HG02938 (cell line): ENCODE data around the gene CSTF1.

Experiments used
- ATAC-seq: cut with Tn5 transposase; IDR thresholded peaks from one replicate; pipeline ENCODE4 v1.9.1; 2021; ENCODE audit warnings: mild to moderate bottlenecking, moderate library complexity; ENCODE audit not compliant: unreplicated experiment

CSTF1 gene

DNA sequence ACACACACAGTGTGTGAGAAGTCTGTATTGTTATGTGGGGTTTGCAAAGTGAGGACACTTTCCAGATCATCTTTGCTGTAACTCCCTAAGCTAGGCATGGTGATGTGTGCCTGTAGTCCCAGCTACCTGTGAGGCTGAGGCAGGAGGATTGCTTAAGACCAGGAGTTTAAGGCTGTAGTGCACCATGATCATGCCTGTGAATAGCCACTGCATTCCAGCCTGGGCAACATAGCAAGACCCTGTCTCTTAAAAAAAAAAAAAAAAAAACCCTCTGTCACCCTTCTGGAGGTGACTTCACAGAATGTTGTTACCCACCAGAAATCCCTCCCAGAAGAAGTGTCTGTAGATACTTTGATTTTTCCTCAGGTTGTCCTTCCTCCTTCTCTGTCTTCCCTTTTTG lies 34.5 kb downstream of the CSTF1 start:
- ATAC-seq, result no peak

DNA sequence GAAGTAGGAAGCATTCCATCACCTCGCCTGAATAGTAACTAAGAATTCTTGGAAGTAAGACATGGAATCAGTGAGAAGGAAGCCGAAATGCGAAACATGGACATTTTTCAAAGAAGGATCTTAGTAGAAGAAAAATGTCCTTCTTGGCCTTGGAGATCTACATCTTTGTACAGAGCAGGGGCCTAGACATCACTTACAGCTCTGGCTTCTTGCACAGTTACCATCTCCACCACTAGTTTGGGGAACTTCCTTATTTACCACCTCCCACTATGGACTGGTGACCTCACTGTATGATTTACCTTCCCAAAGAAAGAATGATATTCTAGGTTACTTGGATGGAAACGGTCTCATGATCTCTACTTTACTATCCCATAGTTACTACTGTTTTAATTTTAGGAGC lies 35.4 kb downstream of the CSTF1 start:
- ATAC-seq, result no peak

- no peak for ATAC-seq
Measured at GRCh38 chr20:56428410-56428809, 36.0 kb downstream of the CSTF1 start.

GRCh38 chr20:56428881-56429280 lies 36.4 kb downstream of the CSTF1 start:
- ATAC-seq, result no peak

GRCh38 chr20:56429502-56429901 lies 37.1 kb downstream of the CSTF1 start:
- no peak for ATAC-seq

DNA sequence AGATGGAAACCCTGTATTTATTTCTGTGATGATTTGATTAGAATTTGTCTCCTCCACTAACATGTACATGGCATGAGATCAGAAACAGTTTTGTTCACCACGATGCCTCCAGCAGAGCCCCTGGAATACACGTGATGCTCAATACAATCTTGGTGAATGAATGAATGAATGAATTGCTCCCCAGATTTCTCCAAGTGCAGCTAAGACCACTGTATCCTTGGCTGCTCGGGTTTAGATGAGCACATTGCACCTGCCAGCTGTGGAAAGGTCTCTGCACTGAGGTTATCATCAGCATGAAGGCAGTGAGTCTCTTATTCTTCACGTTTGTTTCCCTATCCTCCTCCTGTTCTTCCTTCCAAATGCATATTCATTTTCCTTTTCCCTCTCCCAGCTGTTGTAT lies 37.5 kb downstream of the CSTF1 start:
- ATAC-seq, result no peak

GRCh38 chr20:56430461-56430860 lies 38.0 kb downstream of the CSTF1 start:
- no peak for ATAC-seq

DNA sequence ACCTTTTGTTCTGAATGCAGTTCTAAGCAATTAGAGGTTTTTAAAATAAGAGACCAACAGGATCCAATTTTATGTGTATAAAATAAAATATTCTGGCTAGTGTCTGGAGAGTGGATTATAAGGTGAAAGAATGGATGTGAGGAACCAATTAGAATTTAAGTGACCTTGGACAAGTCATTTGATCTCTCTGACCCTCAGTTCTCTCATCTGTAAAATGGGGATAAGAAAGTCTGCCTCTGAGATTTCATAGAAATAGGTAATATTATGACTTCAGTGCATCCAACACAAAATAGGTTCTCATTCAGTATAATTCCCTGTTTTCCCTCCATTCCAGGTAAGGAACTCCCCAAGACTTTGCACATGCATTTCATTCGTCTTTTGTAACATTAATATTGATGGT lies 38.5 kb downstream of the CSTF1 start:
- ATAC-seq, result no peak

DNA sequence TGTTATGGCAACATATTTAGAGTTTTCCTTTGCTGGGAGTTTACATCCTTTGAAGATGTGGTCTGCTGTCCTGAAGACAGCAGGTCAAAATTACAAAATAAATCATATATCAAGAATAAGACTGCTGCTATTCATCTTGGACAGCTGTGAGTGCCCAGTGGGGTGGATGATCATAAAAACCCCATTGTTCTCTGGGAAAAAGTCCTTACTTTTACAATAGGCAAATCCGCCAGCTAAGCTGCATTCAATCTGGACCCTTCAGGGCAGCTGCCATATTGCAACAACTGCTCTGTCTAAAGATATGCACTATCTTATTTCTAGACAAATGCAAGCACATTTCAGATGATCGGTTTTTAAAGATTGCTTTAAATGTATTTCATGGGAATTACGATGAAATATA lies 39.0 kb downstream of the CSTF1 start:
- ATAC-seq, result no peak

DNA sequence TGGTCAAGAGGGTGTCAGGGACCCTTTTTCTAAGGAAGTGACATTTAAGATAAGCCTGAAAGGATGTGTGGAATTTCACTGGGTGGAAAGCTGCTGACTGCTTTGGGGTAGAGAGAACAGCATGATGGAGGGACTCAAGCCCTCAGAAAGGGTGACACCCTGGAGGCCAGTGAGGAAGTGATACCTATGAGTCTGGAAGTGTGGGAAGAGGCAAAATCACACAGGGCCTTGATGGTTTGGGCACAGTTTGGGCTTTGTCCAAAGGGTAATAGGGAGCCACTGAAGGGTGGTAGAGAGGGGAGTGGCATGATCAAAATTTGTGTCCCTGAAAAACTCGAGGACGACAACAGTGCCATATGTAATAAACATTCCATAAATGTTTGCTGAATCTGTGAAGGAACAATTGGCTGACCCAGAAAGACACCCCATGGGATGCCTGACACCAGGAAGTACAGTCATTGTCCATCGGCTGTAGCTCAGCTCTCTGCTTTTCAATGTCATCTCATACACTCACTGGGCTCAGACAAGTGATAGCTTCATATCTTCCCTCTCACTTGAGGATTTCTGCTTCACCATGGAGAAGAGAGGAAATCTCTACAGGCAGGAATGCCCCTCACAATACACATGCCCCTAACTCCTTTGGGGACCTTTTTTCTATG lies 40.9 kb downstream of the CSTF1 start:
- ATAC-seq, result no peak

GRCh38 chr20:56433880-56434255 lies 41.4 kb downstream of the CSTF1 start:
- no peak for ATAC-seq

GRCh38 chr20:56437196-56437960 lies 44.9 kb downstream of the CSTF1 start:
- ATAC-seq, result no peak

DNA sequence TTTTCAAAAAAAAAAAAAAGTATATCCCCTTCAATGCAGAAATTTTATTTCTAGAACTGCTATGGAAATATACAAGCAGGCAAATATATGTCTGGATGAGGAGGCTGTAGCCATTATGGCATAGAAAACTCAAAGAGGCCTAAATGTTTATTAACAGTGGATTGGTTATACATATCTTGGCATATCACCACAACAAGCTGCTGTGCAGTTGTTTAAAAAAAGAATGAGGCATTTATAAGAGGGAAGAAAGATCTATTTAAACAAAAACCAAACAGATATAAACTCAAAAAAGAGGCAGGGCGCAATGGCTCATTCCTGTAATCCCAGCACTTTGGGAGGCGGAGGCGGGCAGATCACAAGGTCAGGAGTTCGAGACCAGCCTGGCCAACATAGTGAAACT lies 45.8 kb downstream of the CSTF1 start:
- ATAC-seq, result no peak

GRCh38 chr20:56439771-56440291 lies 47.4 kb downstream of the CSTF1 start:
- ATAC-seq, result no peak

GRCh38 chr20:56440346-56441007 lies 48.0 kb downstream of the CSTF1 start:
- ATAC-seq, result no peak

DNA sequence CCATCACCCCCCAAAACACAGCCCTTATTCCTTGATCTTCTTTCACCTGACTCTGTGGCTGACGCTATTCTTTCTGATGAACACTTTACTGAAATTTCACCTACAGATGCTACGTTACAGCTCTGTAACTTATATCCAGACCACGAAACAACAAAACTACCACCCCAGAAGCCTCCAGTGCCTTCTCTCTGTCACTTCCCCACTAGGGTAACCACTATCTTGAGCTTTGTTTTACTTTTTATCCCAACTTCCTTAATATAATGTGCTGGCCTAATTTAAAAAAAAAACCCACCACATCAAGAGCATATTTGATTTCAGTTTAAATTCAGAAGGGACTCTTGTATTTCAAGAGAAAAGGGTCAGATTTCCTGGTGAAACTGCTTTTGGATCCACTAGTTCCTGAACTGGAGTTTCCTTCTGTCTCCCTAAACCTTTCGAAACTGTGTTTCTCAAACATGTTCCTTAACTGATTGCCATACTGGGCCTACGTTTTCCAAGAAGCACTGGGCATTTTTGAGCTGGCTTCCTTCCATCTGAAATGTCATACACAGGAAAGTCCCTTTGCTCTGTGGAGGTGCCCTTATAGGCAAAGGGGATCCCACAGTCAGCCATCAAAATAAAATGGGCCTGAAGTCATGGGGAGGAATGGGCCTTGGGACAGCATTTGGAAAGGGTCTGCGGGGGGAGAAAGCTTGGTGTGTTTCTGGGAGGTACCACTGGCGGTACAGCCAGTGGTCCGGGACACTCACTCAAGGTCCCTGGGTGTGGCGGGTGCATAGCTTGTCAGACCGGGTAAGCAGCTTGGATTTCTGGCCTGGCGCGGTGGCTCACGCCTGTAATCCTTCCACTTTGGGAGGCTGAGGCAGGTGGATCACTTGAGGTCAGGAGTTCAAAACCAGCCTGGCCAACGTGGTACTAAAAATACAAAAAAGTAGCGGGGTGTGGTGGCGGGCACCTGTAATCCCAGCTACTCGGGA lies 50.2 kb downstream of the CSTF1 start:
- no peak for ATAC-seq

- ATAC-seq, result no peak
Measured at GRCh38 chr20:56443654-56444540, 51.5 kb downstream of the CSTF1 start.

DNA sequence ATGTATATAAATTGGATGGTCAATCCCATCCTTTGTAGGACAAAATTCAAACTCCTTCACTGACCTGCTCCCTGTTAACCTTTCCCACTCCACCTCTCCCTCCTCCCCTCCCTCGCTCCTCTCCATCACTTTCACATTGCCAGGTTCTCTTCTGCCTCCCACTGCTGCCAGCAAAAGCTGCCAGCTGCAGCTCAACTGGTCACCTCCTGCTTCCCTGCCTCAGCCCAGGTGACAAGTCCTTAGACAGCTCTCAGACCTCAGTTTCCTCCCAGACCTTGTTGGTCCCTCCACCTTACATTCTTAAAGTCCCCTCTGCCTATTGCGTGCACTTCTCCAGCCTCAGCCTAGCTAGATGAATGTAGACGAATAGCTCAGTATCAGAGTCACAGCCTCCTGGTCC lies 52.7 kb downstream of the CSTF1 start:
- no peak for ATAC-seq

DNA sequence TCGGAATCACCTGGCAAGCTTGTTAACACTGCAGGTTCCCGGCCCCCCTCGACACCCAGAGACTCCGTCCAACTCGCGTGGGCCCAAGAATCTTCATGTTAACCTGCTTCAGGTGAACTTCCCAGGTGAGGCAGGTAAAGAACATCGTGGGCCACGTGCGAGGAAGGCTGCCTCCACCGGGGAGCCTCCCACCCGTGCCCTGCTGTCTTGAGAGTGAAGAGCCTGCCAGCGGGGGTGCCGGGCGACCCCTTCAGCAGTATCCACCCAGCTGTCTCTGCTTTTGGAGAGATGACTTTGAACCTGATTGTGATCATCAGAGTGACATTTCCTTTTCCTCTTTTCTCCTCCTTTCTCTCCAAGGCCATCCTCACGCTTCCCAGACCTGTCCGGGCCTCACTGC lies 53.1 kb downstream of the CSTF1 start:
- no peak for ATAC-seq

DNA sequence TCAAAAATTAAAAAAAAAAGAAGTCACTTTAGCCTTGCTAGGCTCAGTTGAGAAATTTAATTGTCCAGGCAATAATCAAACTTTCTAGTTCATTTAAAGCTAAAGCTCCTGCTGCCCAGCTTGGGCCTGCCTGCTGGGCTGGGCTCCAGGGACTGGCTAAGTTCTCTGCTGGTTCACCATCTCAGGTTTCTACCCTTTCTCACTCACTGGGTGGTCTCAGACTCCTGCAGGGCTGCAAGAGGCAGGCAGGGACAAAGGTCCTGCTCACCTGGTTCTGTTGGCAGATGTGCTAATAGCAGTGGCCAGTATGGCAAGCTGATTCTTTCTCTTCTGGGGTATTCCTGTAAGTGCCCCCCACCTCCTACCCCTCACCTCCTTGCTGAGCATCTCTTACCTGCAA lies 54.8 kb downstream of the CSTF1 start:
- no peak for ATAC-seq
